ENCODE data around the gene TLK1.

DNA sequence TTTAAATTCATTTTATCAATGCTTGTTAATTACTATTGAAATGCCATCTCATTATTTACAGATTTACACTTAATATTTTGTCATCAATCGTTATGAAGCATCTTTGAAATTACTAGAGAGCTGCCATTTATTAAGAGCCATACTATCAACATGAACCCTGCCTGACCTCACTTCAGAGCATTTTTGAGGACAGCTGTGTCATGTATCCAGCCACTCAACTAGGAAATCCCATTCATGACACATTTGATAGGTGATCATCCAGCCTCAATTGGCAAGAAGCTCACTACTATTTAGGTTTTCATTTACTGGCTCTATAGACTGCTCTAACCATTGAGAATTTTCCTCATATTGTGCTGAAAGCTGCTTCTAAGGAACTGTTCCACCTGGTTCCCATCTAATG, 40.6 kb upstream of the TLK1 start:
- TF ChIP-seq, protein P1, sequence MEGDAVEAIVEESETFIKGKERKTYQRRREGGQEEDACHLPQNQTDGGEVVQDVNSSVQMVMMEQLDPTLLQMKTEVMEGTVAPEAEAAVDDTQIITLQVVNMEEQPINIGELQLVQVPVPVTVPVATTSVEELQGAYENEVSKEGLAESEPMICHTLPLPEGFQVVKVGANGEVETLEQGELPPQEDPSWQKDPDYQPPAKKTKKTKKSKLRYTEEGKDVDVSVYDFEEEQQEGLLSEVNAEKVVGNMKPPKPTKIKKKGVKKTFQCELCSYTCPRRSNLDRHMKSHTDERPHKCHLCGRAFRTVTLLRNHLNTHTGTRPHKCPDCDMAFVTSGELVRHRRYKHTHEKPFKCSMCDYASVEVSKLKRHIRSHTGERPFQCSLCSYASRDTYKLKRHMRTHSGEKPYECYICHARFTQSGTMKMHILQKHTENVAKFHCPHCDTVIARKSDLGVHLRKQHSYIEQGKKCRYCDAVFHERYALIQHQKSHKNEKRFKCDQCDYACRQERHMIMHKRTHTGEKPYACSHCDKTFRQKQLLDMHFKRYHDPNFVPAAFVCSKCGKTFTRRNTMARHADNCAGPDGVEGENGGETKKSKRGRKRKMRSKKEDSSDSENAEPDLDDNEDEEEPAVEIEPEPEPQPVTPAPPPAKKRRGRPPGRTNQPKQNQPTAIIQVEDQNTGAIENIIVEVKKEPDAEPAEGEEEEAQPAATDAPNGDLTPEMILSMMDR (IDR thresholded peaks at IDR 0.05), result no peak
- TF ChIP-seq POLR2A (IDR thresholded peaks at IDR 0.05), result no peak

Measured in right lobe of liver (tissue), 4 donors.